SK-MEL-5 (cell line): Measurements from ENCODE around the gene KCNK4. TPM values are rescaled to one million over a fixed set of nuclear protein-coding genes. Genes with fewer than 3 reads are reported as not detected.

Experiments
- DNase-seq: peaks from one replicate; pipeline ENCODE4 v3.0.0-alpha.2; 2016; ENCODE audit warnings: low read depth, low spot score
- in situ Hi-C: cut with HindIII; loops from 2 replicates; pipeline ENCODE4 v1.10.0; 2016; ENCODE audit warnings: low sequenced_read_pairs, high pct_unique_total_duplicates, low pct_unique_long_range_greater_than_20kb
- total RNA-seq: library from RNA; depleted of rRNA; stranded (reverse); fragments of >200 nt; shearing (Covaris generic); gene quantifications from 2 replicates; pipeline ENCODE4 v1.2.3, GENCODE V29; 2014

The KCNK4 gene
- total RNA-seq, 1 experiment from 2014 or later = not detected

- DNase-seq = peak; percentile 58
- in situ Hi-C loops = no loop called here
Measured at GRCh38 chr11:64284962-64285884, 5.9 kb upstream of the KCNK4 start, which contains the start of gene GPR137. TSS of gene GPR137 (plus strand) at chr11:64285848. CDS start at chr11:64286525, 677 bp downstream.

DNA sequence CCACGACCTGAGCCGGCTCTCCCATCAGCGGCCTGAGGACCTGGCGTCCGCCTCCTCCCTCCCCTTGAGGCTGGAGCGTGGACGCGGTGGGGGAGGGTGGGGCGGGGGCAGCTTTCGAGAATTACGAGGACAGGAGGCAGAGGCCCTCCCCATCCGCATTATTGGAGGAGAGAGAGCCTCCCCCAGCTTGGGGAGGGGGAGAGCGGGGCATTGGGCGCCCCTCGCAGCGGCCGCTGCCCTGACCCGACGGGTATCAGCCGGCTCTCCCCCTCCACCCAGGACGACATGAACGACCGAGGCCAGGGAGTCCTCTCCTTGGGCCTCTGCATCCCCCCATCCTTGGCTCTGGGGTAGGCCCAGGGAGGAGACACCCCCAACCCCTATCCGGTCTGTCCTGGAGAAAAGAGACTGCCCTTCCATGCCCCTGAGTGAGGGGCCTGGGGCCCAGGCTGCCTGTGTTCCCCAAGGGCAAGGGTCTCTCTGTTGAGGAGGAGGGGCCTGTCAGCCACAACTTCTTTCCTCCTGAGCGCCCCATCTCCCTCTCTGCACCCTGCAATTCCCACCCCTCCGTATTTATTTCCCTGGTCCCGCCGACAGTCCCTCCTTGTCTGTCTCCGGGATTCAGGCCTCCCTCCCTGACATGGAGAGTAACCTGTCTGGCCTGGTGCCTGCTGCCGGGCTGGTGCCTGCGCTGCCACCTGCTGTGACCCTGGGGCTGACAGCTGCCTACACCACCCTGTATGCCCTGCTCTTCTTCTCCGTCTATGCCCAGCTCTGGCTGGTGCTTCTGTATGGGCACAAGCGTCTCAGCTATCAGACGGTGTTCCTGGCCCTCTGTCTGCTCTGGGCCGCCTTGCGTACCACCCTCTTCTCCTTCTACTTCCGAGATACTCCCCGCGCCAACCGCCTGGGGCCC lies 5.0 kb upstream of the KCNK4 start:
- in situ Hi-C loops = no loop called here
- no peak for DNase-seq

GRCh38 chr11:64286801-64287159 lies 4.3 kb upstream of the KCNK4 start:
- in situ Hi-C loops = no loop called here
- no peak for DNase-seq

- in situ Hi-C loops = no loop called here
- no peak for DNase-seq
Measured at GRCh38 chr11:64287676-64288352, 3.3 kb upstream of the KCNK4 start.

DNA sequence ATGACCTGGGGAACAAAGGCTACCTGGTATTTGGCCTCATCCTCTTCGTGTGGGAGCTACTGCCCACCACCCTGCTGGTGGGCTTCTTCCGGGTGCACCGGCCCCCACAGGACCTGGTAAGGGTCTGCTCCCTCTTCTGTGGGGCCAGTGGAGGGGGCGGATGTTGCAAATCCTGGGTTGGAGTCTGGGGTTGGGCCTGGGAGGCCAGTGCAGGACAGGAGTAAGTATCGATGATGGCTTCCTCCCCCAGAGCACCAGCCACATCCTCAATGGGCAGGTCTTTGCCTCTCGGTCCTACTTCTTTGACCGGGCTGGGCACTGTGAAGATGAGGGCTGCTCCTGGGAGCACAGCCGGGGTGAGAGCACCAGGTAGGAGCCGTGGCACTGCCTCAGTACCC lies 2.8 kb upstream of the KCNK4 start:
- no peak for DNase-seq
- in situ Hi-C loops = no loop called here

GRCh38 chr11:64289002-64289564 lies 2.0 kb upstream of the KCNK4 start:
- no peak for DNase-seq

DNA sequence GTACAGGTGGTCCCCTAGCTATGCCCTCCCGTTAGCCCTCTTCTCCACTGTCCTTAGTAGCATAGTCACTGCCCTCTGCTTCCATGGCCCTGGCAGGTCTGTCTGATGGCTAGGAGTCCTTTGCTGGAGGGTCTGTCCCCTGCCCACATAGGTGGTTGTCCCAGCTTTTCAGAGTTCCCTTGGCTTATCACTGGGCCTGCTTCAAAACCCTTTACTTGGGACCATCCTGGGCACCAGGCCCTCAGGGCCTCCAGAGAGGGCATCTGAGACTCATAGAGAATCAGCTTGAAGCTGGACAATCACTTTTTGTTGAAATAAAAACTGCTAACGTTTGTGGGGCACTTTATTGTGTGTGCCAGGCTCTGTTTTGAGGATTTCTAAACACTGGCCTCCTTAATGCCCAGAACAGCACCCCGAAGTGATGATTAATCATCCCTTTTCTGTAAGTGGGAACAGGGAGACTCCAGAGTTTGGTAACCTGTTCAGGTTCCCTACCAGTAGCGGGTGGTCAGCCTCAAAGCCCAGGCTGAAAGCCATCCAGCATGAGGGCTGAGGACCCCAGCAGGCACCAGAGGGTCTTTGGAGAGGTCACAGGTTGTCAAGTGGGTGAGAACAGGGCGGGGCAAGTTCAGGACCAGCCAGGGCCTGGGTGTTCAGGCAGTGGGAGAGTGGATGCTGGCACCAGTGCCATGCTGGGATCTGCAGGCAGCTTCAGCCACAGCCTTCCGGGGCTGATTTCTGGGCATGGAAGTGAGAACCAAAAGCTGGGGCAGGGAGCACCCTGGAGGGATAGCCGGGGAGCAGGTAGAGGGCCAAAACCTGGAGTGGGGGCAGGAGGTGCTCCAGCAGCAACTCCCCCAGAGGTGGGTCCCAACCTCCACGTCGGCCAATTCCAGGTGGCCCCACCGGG lies 495 bp upstream of the KCNK4 start:
- in situ Hi-C loops = no loop called here
- no peak for DNase-seq

More at GRCh38 chr11:64289002-64289564, 2.0 kb upstream of the KCNK4 start:
- in situ Hi-C loops = no loop called here

DNA sequence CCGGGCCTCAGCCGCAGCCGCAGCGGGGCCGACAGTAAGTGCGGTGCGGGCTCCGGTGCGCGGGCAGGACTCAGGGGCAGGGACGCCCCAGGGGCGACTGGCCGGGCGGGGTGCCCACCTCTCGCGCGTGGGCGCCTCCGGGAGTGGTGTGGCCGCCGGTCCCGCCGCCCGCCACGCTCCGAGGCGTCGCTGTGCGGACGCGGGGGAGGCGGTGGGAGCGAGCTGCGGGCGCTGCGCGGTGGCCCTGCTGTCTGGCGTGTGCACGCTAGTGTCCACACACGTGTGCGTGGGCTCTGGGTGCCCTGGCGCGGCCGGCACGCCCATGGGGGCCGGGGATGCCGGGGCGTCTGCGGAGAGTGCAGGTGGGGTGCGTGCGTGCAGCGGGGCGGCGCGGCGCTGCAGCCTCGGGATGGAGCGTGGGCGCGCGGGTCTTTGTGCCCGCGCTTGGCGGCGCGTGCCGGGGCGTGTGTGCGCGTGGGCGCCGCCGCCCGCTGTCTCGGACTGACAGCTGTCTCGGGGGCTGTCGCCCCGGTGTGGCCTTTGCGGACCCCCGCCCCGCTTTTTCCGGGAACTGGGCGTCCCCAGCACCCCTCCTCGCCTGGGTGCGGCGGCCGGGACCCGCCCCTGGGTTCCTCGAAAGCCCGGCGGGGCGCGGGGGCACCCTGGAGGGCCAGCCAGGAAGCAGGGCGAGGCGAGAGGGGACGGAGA lies 804 bp downstream of the KCNK4 start:
- in situ Hi-C loops = no loop called here
- no peak for DNase-seq

DNA sequence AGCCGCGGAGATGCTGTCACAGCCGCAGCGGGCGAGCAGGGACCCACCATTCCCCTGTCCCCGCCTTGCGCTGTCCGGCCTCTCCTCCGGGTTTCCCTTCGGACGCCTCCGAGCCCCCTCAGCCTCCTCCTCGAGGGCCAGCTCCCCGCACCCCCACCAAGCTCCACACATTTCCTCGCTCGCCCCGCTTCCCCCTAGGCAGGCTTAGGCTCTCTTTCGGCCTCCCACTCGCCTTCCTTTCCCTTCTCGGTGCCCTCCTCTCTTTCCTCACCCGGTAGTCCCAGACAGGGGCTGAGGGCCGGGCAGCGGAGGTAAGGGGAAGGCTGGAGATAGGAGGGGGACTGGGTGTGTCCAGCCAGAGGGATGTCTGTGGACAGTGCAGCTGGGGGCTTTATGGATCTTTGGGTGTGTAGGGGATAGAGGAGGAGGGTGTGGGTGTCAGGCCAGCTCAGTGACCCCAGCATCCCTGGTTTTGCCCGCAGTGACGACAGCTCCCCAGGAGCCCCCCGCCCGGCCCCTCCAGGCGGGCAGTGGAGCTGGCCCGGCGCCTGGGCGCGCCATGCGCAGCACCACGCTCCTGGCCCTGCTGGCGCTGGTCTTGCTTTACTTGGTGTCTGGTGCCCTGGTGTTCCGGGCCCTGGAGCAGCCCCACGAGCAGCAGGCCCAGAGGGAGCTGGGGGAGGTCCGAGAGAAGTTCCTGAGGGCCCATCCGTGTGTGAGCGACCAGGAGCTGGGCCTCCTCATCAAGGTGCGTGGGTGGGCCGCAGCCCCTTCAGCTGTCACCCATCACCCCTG lies 1.6 kb downstream of the KCNK4 start:
- in situ Hi-C loops = no loop called here
- DNase-seq = no peak

DNA sequence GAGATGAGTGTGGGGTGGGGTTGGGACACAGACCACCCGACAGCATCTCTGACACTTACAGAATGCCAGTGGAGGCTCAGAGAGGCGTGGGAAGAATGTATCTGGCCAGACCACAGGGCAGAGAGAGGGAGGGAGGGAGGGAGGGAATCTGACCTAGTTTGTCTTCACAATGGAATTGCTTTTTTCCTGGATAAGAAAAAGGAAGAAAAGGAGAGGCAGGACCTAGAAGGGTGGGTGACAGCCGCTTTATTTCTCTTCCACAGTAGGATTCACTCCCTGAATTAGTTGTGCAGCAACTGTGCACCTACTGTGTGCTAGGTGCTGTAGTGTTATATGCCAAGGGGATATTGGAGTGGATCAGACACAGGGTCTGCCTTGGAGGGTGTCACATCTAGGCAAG lies 3.7 kb downstream of the KCNK4 start:
- DNase-seq = no peak
- in situ Hi-C loops = no loop called here

DNA sequence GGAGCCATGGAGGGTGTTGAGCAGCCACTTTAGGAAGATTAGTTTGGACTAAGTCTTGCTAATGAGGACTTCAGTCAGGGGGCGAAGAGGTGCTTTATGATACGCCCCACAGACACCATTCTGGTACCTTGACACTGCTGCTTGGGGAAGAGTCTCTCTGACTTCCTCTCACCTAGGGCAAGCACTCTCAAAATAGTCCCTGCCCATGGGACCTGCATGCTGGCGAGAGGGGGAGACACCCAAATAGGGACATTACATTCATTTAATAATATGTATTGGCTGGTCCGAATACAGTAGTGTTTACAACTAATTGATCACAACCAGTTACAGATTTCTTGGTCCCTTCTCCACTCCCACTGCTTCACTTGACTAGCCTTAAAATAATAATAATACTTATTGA lies 4.7 kb downstream of the KCNK4 start:
- DNase-seq = no peak
- in situ Hi-C loops = no loop called here

DNA sequence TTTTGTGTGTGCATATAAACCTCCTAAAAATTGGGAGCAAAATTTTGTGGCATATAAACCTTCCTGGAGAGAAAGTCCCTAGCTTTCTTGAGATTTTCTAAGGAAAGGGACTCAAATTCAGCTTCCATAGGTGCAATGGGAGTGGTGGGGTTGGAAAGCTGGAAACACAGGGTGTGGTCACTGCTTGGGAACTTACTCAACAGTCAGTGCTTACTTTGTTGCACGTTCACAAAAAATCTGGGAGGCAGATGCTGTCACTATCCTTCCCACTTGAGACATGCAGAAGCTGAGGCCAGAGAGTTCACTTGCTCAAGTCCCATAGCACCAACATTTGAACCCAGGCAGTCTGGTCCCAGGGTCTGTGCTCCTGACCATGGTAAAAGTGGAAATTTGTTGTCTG lies 5.1 kb downstream of the KCNK4 start:
- in situ Hi-C loops = no loop called here
- DNase-seq = no peak

DNA sequence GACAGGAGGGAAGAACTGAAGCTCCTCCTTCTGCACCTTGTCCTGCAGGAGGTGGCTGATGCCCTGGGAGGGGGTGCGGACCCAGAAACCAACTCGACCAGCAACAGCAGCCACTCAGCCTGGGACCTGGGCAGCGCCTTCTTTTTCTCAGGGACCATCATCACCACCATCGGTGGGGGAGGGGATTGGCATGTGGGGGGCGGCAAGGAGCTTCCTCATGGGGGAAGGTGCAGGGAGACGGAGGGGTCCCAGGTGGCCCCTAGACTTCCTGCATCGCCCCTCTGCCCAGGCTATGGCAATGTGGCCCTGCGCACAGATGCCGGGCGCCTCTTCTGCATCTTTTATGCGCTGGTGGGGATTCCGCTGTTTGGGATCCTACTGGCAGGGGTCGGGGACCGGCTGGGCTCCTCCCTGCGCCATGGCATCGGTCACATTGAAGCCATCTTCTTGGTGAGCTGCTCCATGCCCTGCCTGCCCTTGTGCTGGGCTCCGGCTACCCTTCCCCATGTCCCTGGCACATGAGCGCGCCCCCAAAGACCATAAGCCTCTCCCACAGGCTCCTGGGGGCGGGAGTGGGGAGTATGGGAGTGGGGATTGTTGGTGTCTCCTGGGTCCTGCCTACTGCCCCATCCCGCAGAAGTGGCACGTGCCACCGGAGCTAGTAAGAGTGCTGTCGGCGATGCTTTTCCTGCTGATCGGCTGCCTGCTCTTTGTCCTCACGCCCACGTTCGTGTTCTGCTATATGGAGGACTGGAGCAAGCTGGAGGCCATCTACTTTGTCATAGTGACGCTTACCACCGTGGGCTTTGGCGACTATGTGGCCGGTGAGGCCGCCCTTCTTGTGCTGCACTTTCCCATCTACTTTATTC lies 6.0 kb downstream of the KCNK4 start:
- DNase-seq = no peak
- in situ Hi-C loops = no loop called here

GRCh38 chr11:64297699-64298358 lies 6.7 kb downstream of the KCNK4 start:
- DNase-seq = no peak

More at GRCh38 chr11:64297699-64298358, 6.7 kb downstream of the KCNK4 start:
- in situ Hi-C loops = no loop called here
